Measurements from ENCODE around the gene ZNF485.
"Not testable (repeated sequence)": the region's sequence is repeated elsewhere in the genome, so short reads cannot be mapped to it uniquely, and the experiment has no call there.

Gene ZNF485

DNA sequence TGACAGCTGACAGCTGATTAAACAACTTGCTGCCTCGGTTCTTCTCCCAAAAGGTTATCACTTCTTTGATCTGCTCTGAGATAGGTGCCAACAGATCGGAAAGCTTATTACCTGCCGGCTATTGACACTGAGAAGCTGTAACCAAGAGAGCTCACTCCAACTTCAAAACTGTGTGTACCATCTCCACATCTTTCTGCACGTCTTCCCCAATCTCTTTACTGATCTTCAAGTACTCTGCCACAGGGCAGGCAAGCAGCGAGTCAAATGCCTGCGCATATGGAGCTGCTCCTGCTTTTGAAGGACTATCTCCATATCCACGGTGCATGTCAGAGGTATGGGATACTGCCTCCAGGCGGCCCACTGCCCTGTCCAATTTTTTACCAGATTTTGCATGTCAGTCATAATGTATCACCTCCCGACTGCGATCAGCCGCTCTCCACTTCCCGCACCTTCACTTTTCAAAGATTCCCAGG lies 352 bp upstream of the ZNF485 start:
- DNase-seq (ENCODE audit: low read depth) = no peak

DNA sequence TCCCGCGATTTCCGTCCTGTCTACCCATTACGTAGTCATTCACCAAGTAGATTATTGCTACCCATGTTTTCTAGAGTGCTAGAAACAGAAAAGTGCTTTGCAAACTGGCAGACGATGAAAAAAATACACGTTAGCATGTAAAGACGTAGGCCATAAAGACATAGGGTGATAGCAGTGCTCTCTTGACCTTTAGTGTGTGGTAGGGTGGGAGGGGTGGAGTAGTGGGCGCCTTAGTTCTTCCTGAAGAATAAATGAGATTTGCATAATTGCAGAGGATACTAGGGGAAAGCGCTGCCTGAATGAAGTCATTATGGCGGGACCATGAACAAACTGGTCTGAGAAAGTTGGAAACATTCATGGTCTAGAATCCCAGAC lies 948 bp downstream of the ZNF485 start:
- no peak for DNase-seq (ENCODE audit: low read depth)

DNA sequence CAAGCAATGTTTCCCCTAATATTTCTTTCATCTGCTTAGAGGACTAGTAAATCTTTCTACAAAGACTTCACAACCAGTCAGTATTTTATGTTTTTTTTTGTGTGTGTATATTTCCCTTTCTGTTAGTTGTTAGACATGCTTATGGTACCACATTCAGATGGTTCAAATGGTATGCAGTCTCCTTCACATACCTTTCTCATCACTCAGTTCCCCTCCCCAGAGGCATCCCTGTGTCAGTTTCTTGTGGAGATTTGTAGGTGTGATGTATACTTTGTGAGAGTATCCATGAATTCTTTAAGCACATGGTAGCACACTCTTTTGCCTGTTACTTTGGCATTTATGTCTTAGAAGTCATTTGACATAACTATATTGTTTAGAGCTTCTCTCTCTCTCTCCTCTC lies 4.4 kb downstream of the ZNF485 start:
- no peak for DNase-seq (ENCODE audit: low read depth)

DNA sequence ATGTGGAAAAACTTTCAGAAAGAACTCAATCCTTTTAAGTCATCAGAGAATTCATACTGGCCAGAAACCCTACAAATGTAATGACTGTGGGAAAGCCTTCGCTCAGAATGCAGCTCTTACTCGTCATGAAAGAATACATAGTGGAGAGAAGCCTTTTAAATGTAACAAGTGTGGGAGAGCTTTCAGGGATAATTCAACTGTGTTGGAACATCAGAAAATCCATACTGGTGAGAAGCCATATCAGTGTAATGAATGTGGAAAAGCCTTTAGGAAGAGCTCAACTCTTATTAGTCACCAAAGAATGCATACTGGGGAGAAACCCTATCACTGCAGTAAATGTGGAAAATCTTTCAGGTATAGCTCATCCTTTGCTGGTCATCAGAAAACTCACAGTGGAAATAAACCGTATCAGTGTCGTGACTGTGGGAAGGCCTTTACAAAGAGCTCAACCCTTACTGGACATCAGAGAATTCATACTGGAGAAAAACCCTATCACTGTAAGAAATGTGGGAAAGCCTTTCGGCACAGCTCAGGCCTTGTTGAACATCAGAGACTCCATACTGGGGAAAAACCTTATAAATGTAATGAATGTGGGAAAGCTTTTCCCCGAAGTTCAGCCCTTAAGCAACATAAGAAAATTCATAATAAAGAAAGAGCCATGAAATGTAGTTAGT lies 10.6 kb downstream of the ZNF485 start:
- no peak for DNase-seq (ENCODE audit: low read depth)

DNA sequence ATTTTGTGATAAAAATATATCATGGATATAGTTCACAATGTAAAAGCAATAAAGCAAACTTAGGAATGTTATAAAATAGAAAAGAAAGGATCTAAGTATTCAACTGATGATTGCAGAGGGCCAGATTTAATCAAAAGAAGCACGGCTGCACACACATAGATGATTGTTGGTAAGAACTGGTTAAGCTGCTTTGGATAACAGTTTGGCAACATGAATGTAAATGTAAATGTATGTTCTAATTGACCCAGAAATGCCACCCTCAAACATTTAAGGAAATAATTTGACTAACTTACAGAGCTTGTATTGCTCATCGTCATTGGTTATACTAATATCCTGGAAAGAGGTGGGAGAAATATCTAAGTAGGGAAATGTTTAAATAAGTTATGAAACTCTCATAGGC lies 13.1 kb downstream of the ZNF485 start:
- no peak for DNase-seq (ENCODE audit: low read depth)

DNA sequence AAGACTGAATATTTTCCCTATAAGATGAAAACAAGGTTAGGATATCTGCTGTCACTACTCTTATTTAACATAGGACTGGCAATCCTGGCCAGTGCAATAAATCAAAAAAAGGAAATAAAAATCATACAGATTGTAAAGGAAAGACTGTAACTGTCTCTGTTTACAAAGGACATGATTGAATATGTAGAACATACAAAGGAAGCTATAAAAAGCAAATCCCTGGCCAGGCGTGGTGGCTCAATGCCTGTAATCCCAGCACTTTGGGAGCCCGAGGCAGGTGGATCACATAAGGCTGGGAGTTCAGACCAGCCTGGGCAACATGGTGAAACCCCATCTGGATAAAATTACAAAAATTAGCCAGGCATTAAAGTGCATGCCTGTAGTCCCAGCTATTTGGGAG lies 15.8 kb downstream of the ZNF485 start:
- no peak for DNase-seq (ENCODE audit: low read depth)

DNA sequence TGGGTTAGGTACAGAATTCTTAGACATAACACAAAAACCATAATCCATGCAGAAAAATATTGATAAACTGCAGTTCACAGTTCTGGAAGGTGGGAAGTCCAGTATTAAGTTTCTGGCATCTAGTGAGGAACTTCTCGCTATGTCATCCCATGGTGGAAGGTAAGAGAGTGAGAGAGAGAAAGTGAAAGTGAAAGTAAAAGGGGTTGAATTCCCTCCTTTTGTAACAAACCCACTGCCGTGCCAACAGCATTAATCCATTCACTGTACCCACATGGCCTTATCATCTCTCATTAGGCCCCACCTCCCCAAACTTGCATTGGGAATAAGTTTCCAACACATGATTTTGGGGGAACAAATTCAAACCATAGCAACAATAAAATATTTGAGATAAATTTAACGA lies 17.1 kb downstream of the ZNF485 start:
- no peak for DNase-seq (ENCODE audit: low read depth)

DNA sequence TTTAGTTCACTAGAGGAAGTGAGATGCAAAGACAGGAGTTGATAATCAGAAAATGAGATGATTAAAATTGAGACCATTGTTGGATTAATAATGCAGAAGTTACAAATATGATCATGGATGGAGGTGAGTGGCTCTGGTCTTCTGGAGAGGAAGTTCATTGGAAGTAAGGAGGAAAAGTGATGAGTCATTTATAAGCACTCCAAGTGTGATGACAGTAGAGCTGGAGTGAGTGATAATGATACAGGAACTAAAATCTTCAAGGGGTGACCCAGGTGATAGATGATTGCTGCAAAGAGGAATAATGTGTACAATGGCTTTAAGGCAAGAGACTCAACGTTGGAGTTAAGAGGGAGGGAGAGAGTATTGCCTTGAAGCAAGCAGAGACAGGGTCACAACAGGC lies 21.7 kb downstream of the ZNF485 start:
- no peak for DNase-seq (ENCODE audit: low read depth)

DNA sequence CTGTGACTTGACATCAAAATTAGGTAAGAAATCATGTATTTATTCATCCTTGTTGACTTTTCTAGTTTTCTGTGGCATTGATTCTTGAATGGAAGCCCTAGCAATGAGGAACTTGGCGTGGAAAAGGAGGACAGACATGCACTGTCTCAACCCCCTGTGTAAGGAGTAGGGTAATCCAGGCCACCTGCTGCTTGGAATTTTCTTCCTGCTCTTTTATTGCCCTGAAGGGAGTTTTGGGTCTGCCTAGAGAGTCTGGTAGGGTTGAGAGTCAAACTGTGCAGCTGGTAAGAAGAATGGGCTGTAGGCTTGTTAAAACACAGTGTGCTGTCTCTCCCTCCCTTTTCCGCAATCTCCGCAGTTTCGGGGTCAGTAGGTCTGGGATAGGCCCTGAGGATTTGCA lies 22.7 kb downstream of the ZNF485 start:
- no peak for DNase-seq (ENCODE audit: low read depth)

DNA sequence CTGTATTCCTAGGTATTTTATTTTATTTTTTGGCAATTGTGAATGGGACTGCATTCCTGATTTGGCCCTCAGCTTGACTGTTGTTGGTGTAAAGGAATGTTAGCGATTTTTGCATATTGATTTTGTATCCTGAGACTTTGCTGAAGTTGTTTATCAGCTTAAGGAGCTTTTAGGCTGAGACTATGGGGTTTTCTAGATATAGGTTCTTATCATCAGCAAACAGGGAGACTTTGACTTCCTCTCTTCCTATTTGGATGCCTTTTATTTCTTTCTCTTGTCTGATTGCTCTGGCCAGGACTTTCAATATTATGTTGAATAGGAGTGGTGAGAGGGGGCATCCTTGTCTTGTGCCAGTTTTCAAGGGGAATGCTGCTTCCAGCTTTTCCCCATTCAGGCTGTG lies 29.6 kb downstream of the ZNF485 start:
- not testable (repeated sequence) for DNase-seq (ENCODE audit: low read depth)

DNA sequence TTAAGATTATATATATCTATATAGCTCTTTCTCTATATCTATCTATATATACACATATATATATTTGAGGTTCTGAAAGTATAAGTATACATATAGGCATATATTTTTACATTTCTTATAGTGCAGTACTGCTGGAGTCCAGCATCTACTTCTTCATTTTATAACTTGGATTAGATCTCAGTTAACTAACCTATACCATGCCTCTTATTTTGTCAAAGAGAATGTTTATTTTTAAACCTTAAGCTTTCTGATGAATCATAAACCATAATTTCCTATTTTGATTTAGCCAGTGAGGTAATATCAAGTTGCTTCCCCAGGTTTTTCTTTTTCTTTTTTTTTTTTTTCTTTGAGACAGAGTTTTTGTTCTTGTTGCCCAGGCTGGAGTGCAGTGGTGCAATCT lies 34.4 kb downstream of the ZNF485 start:
- DNase-seq (ENCODE audit: low read depth) = no peak

DNA sequence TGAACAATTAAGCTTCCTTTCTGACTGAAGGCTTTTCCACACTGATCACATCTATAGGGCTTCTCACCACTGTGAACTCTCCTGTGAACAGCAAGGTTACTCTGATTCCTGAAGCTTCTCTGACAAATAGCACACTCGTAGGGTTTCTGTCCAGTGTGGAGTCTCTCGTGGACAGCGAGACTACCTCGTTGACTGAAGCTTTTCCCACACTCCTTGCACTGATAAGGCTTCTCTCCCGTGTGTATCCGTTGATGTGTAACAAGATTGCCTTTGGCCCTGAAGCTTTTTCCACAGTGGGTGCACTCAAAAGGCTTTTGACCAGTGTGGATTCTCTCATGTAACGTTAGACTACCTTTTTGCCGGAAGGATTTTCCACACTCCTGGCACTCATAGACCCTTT lies 38.0 kb downstream of the ZNF485 start:
- DNase-seq (ENCODE audit: low read depth) = no peak

DNA sequence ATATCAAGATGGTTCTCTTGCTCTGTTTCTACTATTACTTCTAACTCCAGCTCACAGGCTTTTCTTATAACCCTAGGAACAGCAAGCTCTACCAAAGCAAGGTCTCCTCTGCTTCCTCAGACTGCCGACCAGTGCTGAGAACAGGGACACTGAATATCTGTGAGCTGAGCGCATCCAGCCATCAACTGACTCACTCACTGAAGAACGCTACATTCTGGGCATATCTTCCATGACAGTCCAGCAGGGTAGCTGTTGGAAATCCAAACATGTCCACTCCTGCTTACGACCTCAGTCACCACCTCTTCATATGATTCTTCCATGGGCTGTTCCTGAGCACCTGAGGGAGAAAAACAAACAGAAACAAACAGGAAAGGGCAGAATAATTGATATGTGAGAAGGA lies 39.6 kb downstream of the ZNF485 start:
- no peak for DNase-seq (ENCODE audit: low read depth)

DNA sequence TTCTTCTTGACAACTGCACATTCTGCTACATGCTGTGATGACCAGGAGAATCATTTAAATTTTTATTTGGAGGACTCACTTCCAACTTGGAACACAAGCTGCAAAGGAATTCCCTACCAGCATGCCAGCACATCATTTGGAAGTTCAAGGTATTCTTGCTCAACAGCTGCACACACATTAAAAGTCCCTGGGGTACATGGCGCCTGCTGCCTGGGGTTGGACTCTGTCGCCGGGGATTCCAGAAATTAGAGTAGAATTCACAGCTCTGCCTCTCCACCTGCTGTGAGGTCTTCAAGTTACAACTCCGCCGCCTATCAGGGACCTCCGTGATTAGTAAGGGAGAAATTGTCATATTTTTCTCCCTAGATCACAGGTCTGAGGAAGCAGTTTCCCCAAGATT lies 41.3 kb downstream of the ZNF485 start:
- no peak for DNase-seq (ENCODE audit: low read depth)

DNA sequence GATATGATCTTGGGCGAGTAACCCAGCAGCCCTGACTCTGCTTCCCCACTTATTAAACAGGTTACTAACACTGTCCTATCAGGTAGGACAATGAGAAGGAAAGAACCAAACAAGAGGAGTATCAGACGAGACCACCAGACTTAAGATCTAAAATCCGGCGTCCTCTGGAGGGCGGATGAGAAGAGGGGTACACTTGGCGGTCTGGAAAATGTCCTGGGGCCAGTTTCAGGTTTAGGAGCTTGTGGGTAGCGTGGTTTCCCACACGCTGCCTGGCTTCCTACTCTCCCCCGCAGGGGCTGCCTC lies 41.8 kb downstream of the ZNF485 start:
- no peak for DNase-seq (ENCODE audit: low read depth)

DNA sequence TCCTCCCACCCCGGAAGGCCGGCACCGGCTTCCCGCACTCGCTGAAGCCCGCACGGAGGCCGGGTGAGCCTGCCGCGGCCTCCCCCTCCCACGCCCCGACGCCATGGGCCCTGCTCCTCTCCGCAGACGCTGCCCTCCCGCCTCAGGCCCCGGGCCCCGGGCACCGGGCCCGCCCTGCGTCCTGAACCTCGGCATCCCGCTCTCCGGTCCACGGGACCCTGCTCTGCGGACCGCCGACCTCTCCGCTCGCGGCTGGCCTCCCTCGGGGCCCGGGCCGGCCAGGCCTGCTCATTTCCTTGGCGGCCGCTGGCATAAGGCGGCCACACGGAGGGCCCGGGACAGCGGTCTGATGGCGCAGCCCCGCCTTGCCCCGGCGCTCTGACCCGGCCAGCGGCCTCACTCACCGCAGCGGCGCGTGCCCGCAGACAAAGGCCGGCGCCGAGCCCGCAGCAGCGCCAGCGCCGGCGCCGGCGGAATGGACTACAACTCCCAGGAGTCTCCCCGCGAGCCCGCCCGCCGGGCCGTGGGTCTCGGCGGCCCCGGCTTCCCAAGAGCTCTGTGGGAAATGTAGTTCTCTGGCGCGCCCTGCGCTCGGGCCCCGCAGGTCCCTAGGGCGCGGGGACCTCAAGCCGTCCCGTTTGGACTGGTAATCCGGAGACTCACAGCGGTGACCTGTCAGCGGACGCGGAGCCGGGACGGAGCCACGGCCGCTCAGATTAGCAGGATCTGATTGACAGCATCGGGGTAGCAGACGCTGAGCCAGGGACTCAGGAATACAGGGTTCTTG lies 42.4 kb downstream of the ZNF485 start, which contains the start of gene ZNF32:
ZNF32 (minus strand) TSS at position 484 of the 787 bp plus-strand sequence. CDS start 2,748 bp downstream, outside the sequence.
- peak; percentile 63 for DNase-seq (ENCODE audit: low read depth)

DNA sequence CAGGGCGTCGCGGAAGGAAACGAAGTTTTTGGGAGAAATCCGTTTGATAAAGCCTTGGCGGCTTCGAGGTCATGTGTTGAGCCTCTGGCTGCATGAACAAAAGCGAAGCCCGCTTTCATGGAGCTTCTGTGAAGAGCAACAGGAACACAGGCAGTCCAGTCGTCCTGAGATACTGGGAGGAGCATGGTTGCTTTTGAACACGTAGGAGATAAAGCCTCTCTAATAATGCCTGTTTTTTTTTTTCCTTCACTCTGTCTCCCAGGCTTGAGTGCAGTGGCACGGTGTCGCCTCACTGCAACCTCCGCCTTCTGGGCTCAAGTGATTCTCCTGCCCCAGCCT lies 42.9 kb downstream of the ZNF485 start:
- DNase-seq (ENCODE audit: low read depth) = no peak

DNA sequence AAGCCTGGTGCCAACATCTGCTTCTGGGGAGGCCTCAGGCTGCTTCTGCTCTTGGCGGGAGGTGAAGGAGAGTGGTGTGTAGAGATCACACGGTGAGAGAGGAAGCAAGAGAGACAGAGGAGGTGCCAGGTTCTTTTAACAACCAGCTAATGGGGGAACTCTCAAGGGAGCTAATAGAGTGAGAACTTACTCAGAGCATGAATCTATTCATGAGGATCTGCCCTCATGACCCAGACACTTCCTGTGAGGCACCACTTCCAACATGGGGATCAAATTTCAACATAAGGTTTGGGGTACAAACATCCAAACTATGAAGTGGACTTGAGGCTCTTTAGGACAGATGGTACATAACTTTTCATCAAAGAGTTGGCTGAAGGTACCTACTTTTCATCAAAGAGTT lies 47.5 kb downstream of the ZNF485 start:
- no peak for DNase-seq (ENCODE audit: low read depth)

DNA sequence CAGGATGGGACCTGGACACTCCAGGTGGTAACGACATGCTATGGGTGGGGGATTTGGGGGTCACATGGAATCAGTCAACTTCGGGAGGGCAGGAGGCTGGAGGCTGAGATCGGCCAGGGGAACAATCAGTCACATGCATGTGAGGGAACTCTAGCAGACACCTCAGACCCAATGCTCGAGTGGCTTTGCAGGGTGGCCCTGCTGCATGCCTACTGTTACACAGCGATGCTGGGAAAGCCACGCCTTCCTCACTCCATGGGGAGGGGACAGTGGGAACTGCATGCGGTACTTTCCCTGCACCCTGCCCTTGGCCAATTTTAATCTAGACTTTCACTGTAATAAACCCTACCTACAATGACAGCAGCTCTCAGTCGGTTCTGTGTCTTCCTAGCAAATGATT lies 49.1 kb downstream of the ZNF485 start:
- no peak for DNase-seq (ENCODE audit: low read depth)

DNA sequence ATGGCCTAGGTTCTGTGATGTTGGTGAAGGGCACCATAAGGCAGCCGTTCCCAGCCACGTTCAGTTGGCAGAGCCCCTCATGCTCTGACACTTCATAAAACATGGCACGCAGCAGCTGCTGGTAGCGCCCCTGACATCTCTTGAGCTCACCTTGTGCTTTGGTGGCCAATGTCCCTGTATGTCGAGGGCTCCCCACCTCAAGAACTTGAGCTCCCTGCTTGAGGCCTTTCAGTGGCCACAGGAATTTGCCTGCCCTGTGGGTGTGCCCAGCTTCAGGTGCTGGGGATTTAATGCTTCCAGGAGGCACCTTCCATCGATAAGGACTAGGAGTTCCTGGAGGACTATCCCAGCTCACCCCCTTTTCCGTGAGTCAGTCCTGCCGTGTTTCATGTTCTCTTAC lies 52.0 kb downstream of the ZNF485 start:
- DNase-seq (ENCODE audit: low read depth) = no peak

DNA sequence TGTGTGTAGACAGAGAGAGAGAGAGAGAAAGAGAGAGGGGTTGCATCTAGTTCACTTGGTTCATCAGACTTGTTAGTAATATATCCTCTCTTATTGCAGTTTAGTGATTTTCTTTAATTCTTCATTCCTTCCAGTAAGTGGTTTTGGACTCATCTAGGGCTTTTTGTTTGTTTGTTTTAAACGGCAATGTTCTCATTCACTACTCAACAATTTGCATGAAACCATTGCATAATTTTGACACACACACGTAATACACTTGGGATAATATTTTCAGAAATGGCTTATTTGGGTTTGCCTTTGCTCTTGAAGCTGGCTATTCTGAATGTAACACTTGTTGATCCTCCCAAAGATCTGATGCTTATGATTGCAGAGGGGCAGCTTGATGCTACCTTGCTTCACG lies 58.8 kb downstream of the ZNF485 start:
- no peak for DNase-seq (ENCODE audit: low read depth)

DNA sequence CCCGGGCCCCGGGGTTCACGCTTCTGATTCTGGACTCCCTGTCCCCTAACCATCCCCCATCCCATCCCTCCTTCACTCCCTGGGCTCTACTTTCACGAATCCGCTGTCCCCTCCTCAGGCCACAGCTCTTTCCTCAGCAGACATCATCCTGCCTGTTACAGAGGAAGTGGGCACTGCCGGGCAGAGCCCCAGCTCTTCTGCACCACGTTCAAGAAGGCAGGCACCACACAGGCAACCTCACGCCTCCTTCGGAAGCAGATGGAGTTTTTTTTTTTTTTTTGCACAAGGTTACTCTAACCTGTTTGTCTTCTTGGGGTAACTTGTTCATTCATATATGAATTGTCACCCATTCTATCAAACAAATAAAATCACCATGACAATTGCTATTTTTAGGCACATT lies 60.3 kb downstream of the ZNF485 start:
- DNase-seq (ENCODE audit: low read depth) = no peak

DNA sequence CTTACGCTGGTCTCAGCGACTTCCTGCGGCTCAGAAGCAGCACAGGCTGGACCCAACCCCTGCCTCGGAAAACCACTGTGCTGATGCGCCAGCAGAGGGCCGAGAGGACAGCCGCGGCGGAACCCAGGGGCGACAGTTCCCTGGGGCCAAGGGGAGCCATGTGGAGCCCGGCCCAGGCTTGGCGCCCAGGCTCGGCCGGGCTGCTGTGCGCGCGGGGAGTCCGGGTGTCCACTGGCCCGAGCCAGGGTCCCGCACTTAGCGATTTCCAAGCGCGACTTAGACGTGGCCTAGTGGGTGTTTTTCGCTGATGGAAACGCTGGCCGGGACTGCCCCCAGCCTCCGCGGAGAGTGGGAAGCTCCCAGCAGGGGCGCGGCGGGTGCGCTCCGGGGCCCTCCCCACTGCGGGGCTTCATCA lies 61.1 kb downstream of the ZNF485 start:
- no peak for DNase-seq (ENCODE audit: low read depth)
